Endodermal cell (in vitro differentiated cells): ENCODE data around the gene ABCA2. TPM values are rescaled to one million over a fixed set of nuclear protein-coding genes. Genes with fewer than 3 reads are reported as not detected.

Experiments
- DNase-seq: peaks from one replicate; pipeline ENCODE4 v3.0.0-alpha.2; 2017
- H3K27ac ChIP-seq: 2 replicates; pipeline ENCODE4 v1.5.1; 2013; ENCODE audit warnings: mild to moderate bottlenecking, low read depth, low read length, moderate library complexity
- H3K27me3 ChIP-seq: 2 replicates; pipeline ENCODE4 v1.6.1; 2013; ENCODE audit warnings: mild to moderate bottlenecking, low read length, moderate library complexity; ENCODE audit not compliant: insufficient read depth, control insufficient read depth, poor library complexity, severe bottlenecking
- H3K36me3 ChIP-seq: 2 replicates; pipeline ENCODE4 v1.7.0; 2013; ENCODE audit warnings: mild to moderate bottlenecking, low read length, moderate library complexity; ENCODE audit not compliant: control insufficient read depth, insufficient read depth
- H3K4me1 ChIP-seq: one replicate; pipeline ENCODE4 v1.7.0; 2013; ENCODE audit warnings: low read length; ENCODE audit not compliant: control insufficient read depth, insufficient read depth
- H3K4me3 ChIP-seq: 2 replicates; pipeline ENCODE4 v1.5.1; 2013; ENCODE audit warnings: mild to moderate bottlenecking, low read length, moderate library complexity
- H3K9ac ChIP-seq: 2 replicates; pipeline ENCODE4 v1.6.1; 2013; ENCODE audit warnings: mild to moderate bottlenecking, low read length, moderate library complexity; ENCODE audit not compliant: poor library complexity, severe bottlenecking; ENCODE audit errors: extremely low read depth
- H3K9me3 ChIP-seq: 2 replicates; pipeline ENCODE4 v1.6.1; 2013; ENCODE audit warnings: mild to moderate bottlenecking, low read length, moderate library complexity; ENCODE audit not compliant: control insufficient read depth
- H3K27ac Mint-ChIP-seq: 2 replicates; pipeline ENCODE4 v1.8.0; 2020; ENCODE audit warnings: mixed read lengths
- H3K27me3 Mint-ChIP-seq: 2 replicates; pipeline ENCODE4 v1.8.0; 2021; ENCODE audit warnings: mild to moderate bottlenecking, mixed read lengths; ENCODE audit not compliant: insufficient read depth
- H3K36me3 Mint-ChIP-seq: 2 replicates; pipeline ENCODE4 v1.8.0; 2020; ENCODE audit warnings: low read depth, mixed read lengths
- H3K4me1 Mint-ChIP-seq: 2 replicates; pipeline ENCODE4 v1.8.0; 2020; ENCODE audit warnings: mixed read lengths
- H3K4me3 Mint-ChIP-seq: 2 replicates; pipeline ENCODE4 v1.8.0; 2020; ENCODE audit warnings: mild to moderate bottlenecking, moderate library complexity, mixed read lengths
- H3K9me3 Mint-ChIP-seq: 2 replicates; pipeline ENCODE4 v1.8.0; 2020; ENCODE audit warnings: mild to moderate bottlenecking, mixed read lengths
- CTCF ChIP-seq: fragments of 200-600 bp; sonication (generic); conservative IDR thresholded peaks from 2 replicates; pipeline ENCODE4 v1.5.0; 2021; ENCODE audit warnings: antibody characterized with exemption, mild to moderate bottlenecking
- WGBS, 2 experiments: methylation state at CpG; one replicate each; pipeline versions ENCODE4 v1.1.5 to v1.1.7; 2013; ENCODE audit warnings: missing lambda C conversion rate in 2 of 2, mixed read lengths in 1 of 2; ENCODE audit not compliant: insufficient coverage in 1 of 2, insufficient read length in 1 of 2; 5-methylcytosine and 5-hydroxymethylcytosine counted together
- total RNA-seq, 2 donors: library from RNA; stranded (reverse); fragmentation: NEBNext Ultra II Directional in 1 of 2; extraction: Animal tissue kit (Norgen Biotek cat#: 25700) in 1 of 2; gene quantifications; 2 replicates in 1 of 2; 3 replicates in 1 of 2; pipeline ENCODE4 v1.2.1, GENCODE V29; 2021

ABCA2 gene
- total RNA-seq, 2 donors from 2014 or later = 21.5 to 30.0 TPM

GRCh38 chr9:137018761-137019559 is 9.1 kb downstream of the ABCA2 start:
- H3K27ac ChIP-seq = no peak overlapping the region
- H3K9me3 ChIP-seq = no peaks in the 10 kb centered on the region
- no peak overlapping the region for H3K4me3 Mint-ChIP-seq
- peaks cover 6% of the 10 kb centered on the region for H3K36me3 Mint-ChIP-seq
- TF ChIP-seq CTCF = no peak
- H3K36me3 ChIP-seq = no peaks in the 10 kb centered on the region
- WGBS, 2 experiments = 93 to 96% methylated on average over 23 to 36 of the region's 36 CpGs
- H3K27me3 ChIP-seq = no peaks in the 10 kb centered on the region
- DNase-seq = no peak
- H3K4me1 Mint-ChIP-seq = no peaks in the 10 kb centered on the region
- H3K4me3 ChIP-seq = no peak overlapping the region
- no peak overlapping the region for H3K27ac Mint-ChIP-seq
- H3K9ac ChIP-seq = no peak overlapping the region
- no peaks in the 10 kb centered on the region for H3K27me3 Mint-ChIP-seq
- H3K4me1 ChIP-seq = no peaks in the 10 kb centered on the region
- peaks cover 1% of the 10 kb centered on the region for H3K9me3 Mint-ChIP-seq

GRCh38 chr9:137017791-137018497 is 10.1 kb downstream of the ABCA2 start:
- no peak overlapping the region for H3K27ac Mint-ChIP-seq
- 95 to 96% methylated on average over 13 to 42 of the region's 45 CpGs for WGBS, 2 experiments
- peaks cover 6% of the 10 kb centered on the region for H3K36me3 Mint-ChIP-seq
- no peaks in the 10 kb centered on the region for H3K4me1 Mint-ChIP-seq
- Histone ChIP-seq H3K27me3 (no peaks in the 10 kb centered on the region), H3K9me3 (no peaks in the 10 kb centered on the region), H3K4me1 (no peaks in the 10 kb centered on the region), H3K4me3 (no peak overlapping the region), H3K27ac (no peak overlapping the region), H3K9ac (no peak overlapping the region), H3K36me3 (no peaks in the 10 kb centered on the region)
- DNase-seq = no peak
- H3K4me3 Mint-ChIP-seq = no peak overlapping the region
- peaks cover 1% of the 10 kb centered on the region for H3K9me3 Mint-ChIP-seq
- no peak for TF ChIP-seq CTCF
- H3K27me3 Mint-ChIP-seq = no peaks in the 10 kb centered on the region

GRCh38 chr9:137017071-137017470 is 11.0 kb downstream of the ABCA2 start:
- no peak overlapping the region for H3K4me3 ChIP-seq
- H3K9me3 Mint-ChIP-seq = peaks cover 1% of the 10 kb centered on the region
- 93 to 96% methylated on average over 22 to 28 of the region's 28 CpGs for WGBS, 2 experiments
- no peaks in the 10 kb centered on the region for H3K36me3 ChIP-seq
- H3K9ac ChIP-seq = no peak overlapping the region
- peaks cover 6% of the 10 kb centered on the region for H3K36me3 Mint-ChIP-seq
- H3K9me3 ChIP-seq = no peaks in the 10 kb centered on the region
- no peak overlapping the region for H3K27ac Mint-ChIP-seq
- no peak overlapping the region for H3K27ac ChIP-seq
- no peaks in the 10 kb centered on the region for H3K4me1 Mint-ChIP-seq
- no peaks in the 10 kb centered on the region for H3K4me1 ChIP-seq
- no peak for TF ChIP-seq CTCF
- no peaks in the 10 kb centered on the region for H3K27me3 ChIP-seq
- no peaks in the 10 kb centered on the region for H3K27me3 Mint-ChIP-seq
- no peak for DNase-seq
- no peak overlapping the region for H3K4me3 Mint-ChIP-seq
